Epithelial cell of alveolus of lung (primary cell): ENCODE measurements around the gene ADCY7. TPM values are rescaled to one million over a fixed set of nuclear protein-coding genes. Genes with fewer than 3 reads are reported as not detected.

ENCODE experiments used
- total RNA-seq: library from RNA; depleted of rRNA; stranded (reverse); fragments of >200 nt; gene quantifications from 2 replicates; pipeline ENCODE4 v1.2.1, GENCODE V29; 2015

The ADCY7 gene
- total RNA-seq, result 15.4 and 25.7 TPM in 2 replicates

GRCh38 chr16:50266337-50267091, at the start of gene ADCY7:
ADCY7 (plus strand) TSS chr16:50266551; CDS start chr16:50288180, 21,629 bp downstream.

Other genes with a start within 250 kb of the ADCY7 start
- 14.1 and 22.2 TPM in 2 replicates for gene CNEP1R1, start 241.3 kb upstream of the ADCY7 start, total RNA-seq
- gene HEATR3, start 200.6 kb upstream of the ADCY7 start, total RNA-seq, result 6.9 and 14.2 TPM in 2 replicates
- 4.8 and 8.6 TPM in 2 replicates for gene TENT4B, start 113.2 kb upstream of the ADCY7 start, total RNA-seq
- 19.3 and 23.7 TPM in 2 replicates for gene BRD7, start 102.4 kb downstream of the ADCY7 start, total RNA-seq